Body of pancreas (tissue), 4 donors: ENCODE measurements around the gene LMO1. TPM values are rescaled to one million over a fixed set of nuclear protein-coding genes. Genes with fewer than 3 reads are reported as not detected.

Experiments
- ATAC-seq: fragments of 150-250 bp; one replicate; pipeline ENCODE4 v1.9.1; 2016
- DNase-seq, 4 donors: peaks; one replicate each; pipeline ENCODE4 v3.0.0-alpha.2; 2019
- H3K27ac ChIP-seq, 4 donors: fragments of 200-600 bp; sonication (generic); 1 replicate in 3 of 4; 2 replicates in 1 of 4; pipeline versions ENCODE4 v1.5.1 to v1.6.1; 2016 to 2019; ENCODE audit warnings: mild to moderate bottlenecking in 1 of 4, mixed read lengths in 1 of 4, moderate library complexity in 1 of 4
- H3K27me3 ChIP-seq, 2 donors: fragments of 200-600 bp; sonication (generic); one replicate each; pipeline ENCODE4 v1.6.0; 2016; ENCODE audit warnings: mild to moderate bottlenecking in 1 of 2
- H3K36me3 ChIP-seq, 2 donors: fragments of 200-600 bp; sonication (generic); replicated peaks in 1 of 2; 2 replicates each; pipeline ENCODE4 v1.5.1; 2016; ENCODE audit warnings: low read depth in 2 of 2; ENCODE audit not compliant: insufficient read depth in 1 of 2
- H3K4me1 ChIP-seq: fragments of 200-600 bp; sonication (generic); one replicate; pipeline ENCODE4 v1.6.0; 2016
- H3K4me3 ChIP-seq, 2 donors: fragments of 200-600 bp; sonication (generic); 1 replicate in 1 of 2; 2 replicates in 1 of 2; pipeline ENCODE4 v1.5.1; 2016 to 2019
- H3K9me3 ChIP-seq, 3 donors: fragments of 200-600 bp; sonication (generic); 1 replicate in 2 of 3; 2 replicates in 1 of 3; pipeline ENCODE4 v1.5.1; 2016
- POLR2A ChIP-seq, 3 donors: fragments of 450-650 bp; IDR thresholded peaks; one replicate each; pipeline ENCODE4 v1.6.1; 2016; ENCODE audit warnings: antibody characterized with exemption in 3 of 3, mild to moderate bottlenecking in 2 of 3
- WGBS, 2 donors: methylation state at CpG; one replicate each; pipeline ENCODE4 v1.1.5; 2017; 5-methylcytosine and 5-hydroxymethylcytosine counted together
- intact Hi-C: fragments of 100-400 bp; cut with DNase I; formaldehyde crosslinking; loops from one replicate; pipeline ENCODE4 v1.15.1; 2023
- total RNA-seq, 2 donors: library from RNA; depleted of rRNA; stranded (reverse); fragments of >200 nt; gene quantifications; one replicate each; pipeline ENCODE4 v1.1.0, GENCODE V29; 2016
- TF ChIP-seq, protein P1 (sequence below), 7 experiments: fragments of 450-650 bp in 4 of 7; fragments of 200-600 bp in 3 of 7; sonication (generic) in 3 of 7; IDR thresholded peaks; one replicate each; pipeline ENCODE4 v1.5.1; 2016 to 2019; ENCODE audit warnings: antibody characterized with exemption in 7 of 7

Gene LMO1
- total RNA-seq = 1 to 10 TPM in 1 of 2 donors, under 1 TPM in 1; 0.78 to 1.6 TPM

DNA sequence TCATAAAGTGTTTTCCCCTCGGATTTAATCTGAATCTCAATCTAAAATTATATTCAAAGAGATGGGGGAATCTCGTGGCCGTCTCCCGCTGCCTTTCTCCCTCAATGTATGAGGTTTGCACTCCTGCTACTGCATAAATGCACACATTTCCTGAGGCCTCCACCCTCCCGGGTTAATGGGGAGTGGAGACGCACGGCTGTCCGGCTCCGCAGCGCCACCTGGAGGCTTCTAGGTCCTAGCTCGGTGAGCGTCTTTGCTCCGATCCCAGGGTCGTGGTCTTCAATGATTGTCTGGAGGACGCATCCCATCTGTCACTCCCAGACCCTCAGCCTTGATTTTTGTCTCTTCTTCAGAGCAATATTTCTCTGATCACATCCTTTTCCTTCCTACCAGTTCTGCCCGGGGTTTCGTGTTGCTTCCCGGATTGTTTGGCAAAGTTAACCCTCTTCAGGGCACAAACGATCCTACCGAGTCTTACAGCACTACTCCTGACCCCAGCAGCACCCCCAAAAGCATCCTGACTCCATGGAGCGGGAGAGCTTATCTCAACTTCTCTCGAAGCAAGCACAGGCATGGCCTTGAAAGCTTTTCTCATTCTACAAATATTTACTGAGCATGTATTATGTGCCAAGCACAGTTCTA is at the start of gene LMO1:
Gene LMO1, minus strand, starts transcription at position 110 of the 642 bp plus-strand sequence. CDS start 516 bp downstream, outside the sequence.
- intact Hi-C loops = no loop called here
- peak; percentile 72 for ATAC-seq
- DNase-seq = peak; percentile 78 to 86 (median 80)
- no peak within 1 kb of the TSS for H3K27ac ChIP-seq
- no peaks in the 10 kb centered on the region for H3K36me3 ChIP-seq
- peaks cover 0 to 10% of the 10 kb centered on the region in 2 donors for H3K27me3 ChIP-seq
- no peak for TF ChIP-seq POLR2A (IDR thresholded peaks at IDR 0.05)
- TF ChIP-seq, protein P1, sequence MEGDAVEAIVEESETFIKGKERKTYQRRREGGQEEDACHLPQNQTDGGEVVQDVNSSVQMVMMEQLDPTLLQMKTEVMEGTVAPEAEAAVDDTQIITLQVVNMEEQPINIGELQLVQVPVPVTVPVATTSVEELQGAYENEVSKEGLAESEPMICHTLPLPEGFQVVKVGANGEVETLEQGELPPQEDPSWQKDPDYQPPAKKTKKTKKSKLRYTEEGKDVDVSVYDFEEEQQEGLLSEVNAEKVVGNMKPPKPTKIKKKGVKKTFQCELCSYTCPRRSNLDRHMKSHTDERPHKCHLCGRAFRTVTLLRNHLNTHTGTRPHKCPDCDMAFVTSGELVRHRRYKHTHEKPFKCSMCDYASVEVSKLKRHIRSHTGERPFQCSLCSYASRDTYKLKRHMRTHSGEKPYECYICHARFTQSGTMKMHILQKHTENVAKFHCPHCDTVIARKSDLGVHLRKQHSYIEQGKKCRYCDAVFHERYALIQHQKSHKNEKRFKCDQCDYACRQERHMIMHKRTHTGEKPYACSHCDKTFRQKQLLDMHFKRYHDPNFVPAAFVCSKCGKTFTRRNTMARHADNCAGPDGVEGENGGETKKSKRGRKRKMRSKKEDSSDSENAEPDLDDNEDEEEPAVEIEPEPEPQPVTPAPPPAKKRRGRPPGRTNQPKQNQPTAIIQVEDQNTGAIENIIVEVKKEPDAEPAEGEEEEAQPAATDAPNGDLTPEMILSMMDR (IDR thresholded peaks at IDR 0.05) = peak; percentile 64 to 86 (median 74)
- no peaks in the 10 kb centered on the region for H3K9me3 ChIP-seq
- WGBS, 2 donors = 1% methylated on average over 22 of the region's 22 CpGs
- H3K4me1 ChIP-seq = peaks cover 34% of the 10 kb centered on the region
- H3K4me3 ChIP-seq = peak within 1 kb of the TSS; percentile 11 to 15

DNA sequence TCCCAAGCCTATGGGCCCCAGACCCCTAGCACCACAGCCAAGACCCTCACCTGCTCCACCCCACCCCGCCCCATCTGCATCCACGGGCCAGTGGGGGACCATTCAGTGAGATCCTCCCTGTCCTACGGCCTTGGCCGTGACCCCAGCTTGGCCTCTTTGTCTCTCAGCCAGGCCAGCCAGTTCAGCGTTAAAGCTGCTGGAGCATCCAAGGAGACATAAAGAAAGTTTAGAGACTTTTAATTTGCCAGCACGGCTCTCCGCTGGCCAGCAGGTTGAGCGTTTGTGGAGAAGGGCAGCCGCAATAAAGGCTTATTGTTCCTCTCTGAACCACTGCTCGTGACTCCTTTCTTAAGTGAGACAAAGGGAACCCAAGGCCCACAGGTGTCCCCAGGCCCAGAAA is 49.3 kb upstream of the LMO1 start:
- H3K36me3 ChIP-seq = no peaks in the 10 kb centered on the region
- TF ChIP-seq POLR2A (IDR thresholded peaks at IDR 0.05) = no peak
- TF ChIP-seq, protein P1 (IDR thresholded peaks at IDR 0.05) = no peak

DNA sequence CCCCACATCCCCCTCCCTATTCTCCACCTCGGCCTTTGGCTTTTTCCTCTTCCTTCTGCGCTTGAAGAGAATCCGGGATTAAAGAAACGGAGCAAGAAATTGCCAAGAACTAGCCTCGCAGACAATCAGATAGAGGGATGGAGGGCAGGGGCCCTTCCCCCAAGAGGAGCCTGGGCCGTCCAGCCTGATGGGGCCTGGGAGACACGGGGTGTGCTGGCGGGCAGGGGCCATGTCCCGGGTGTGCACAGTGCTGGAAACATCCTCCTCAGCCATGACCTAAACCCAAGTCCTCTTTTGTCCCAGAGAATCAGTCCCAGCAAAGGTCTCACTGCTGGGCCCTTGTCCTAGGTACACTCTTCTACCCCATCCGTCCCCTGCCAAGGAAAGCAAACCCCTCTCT is 47.7 kb upstream of the LMO1 start:
- Histone ChIP-seq H3K27ac (no peak overlapping the region), H3K36me3 (no peaks in the 10 kb centered on the region), H3K4me3 (no peak overlapping the region), H3K9me3 (no peaks in the 10 kb centered on the region), H3K4me1 (no peaks in the 10 kb centered on the region), H3K27me3 (no peaks in the 10 kb centered on the region)
- TF ChIP-seq, protein P1 (IDR thresholded peaks at IDR 0.05) = no peak
- TF ChIP-seq POLR2A (IDR thresholded peaks at IDR 0.05) = no peak
- 66 to 67% methylated on average over 7 to 10 of the region's 10 CpGs for WGBS, 2 donors
- DNase-seq (peak in 1 of 4 donors; percentile 5), ATAC-seq (no peak)
- intact Hi-C loops = no loop called here

More for the DNA sequence above, 49.3 kb upstream of the LMO1 start:
- Histone ChIP-seq H3K27me3 (no peaks in the 10 kb centered on the region), H3K9me3 (no peaks in the 10 kb centered on the region), H3K4me1 (no peaks in the 10 kb centered on the region), H3K27ac (no peak overlapping the region), H3K4me3 (no peak overlapping the region)
- WGBS, 2 donors = 71 to 76% methylated on average over 8 to 10 of the region's 10 CpGs
- intact Hi-C loops = no loop called here
- ATAC-seq = no peak
- DNase-seq = no peak

DNA sequence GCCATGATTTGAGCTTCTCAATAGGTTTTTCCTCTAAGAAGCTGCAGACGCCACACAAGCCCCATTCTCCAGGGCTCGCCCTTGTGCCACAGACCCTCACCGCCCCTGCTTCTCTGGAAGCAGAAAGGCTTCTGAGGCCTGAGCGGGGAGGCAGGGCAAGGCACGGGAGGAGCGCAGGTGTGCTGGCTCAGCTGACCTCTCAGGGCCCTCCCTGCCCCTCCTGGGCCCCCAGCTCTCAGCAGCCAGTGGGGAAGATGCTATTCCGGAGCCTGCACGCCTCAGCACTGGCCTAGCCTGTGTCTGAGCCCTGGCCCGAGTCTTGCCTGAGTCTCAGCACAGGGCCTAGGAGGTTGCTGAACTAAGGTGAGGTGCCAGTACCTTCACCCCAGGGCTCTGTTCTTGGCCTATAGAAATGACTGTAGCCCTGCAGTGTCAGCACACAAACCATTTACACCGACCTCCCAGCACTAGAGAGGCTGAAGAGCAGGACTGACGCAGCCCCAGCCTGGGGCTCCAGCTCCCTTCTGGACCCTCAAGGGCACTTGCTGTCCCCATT is 47.1 kb upstream of the LMO1 start:
- intact Hi-C loops = no loop called here
- WGBS, 2 donors = 84 to 89% methylated on average over 8 to 10 of the region's 11 CpGs
- DNase-seq = peak in 1 of 4 donors; percentile 5
- Histone ChIP-seq H3K4me1 (no peaks in the 10 kb centered on the region), H3K4me3 (no peak overlapping the region), H3K27ac (no peak overlapping the region), H3K9me3 (no peaks in the 10 kb centered on the region), H3K36me3 (no peaks in the 10 kb centered on the region), H3K27me3 (no peaks in the 10 kb centered on the region)
- no peak for ATAC-seq
- no peak for TF ChIP-seq POLR2A (IDR thresholded peaks at IDR 0.05)
- TF ChIP-seq, protein P1 (IDR thresholded peaks at IDR 0.05) = no peak
